Mononuclear cell (primary cell): ENCODE data around the gene VGLL4. TPM values are rescaled to one million over a fixed set of nuclear protein-coding genes. Genes with fewer than 3 reads are reported as not detected.
"Not testable (repeated sequence)": the region's sequence is repeated elsewhere in the genome, so short reads cannot be mapped to it uniquely, and the experiment has no call there.

ENCODE experiments used
- H3K27me3 ChIP-seq: 2 replicates; pipeline ENCODE4 v1.6.0; 2011; ENCODE audit warnings: low read length, control low read depth; ENCODE audit not compliant: insufficient read depth
- H3K4me1 ChIP-seq: 2 replicates; pipeline ENCODE4 v1.5.1; 2011; ENCODE audit warnings: mild to moderate bottlenecking, low read length, control low read depth; ENCODE audit not compliant: insufficient read depth
- H3K4me3 ChIP-seq: 2 replicates; pipeline ENCODE4 v1.5.1; 2011; ENCODE audit warnings: mild to moderate bottlenecking, low read length, moderate library complexity
- H3K9me3 ChIP-seq: 2 replicates; pipeline ENCODE4 v1.5.1; 2011; ENCODE audit warnings: low read depth, mild to moderate bottlenecking, control low read depth, low read length
- total RNA-seq: library from RNA; depleted of rRNA; stranded (reverse); fragments of >200 nt; gene quantifications from one replicate; pipeline ENCODE4 v1.2.3, GENCODE V29; 2012

Gene VGLL4, protein sequence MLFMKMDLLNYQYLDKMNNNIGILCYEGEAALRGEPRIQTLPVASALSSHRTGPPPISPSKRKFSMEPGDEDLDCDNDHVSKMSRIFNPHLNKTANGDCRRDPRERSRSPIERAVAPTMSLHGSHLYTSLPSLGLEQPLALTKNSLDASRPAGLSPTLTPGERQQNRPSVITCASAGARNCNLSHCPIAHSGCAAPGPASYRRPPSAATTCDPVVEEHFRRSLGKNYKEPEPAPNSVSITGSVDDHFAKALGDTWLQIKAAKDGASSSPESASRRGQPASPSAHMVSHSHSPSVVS
- total RNA-seq, result 20.5 TPM

DNA sequence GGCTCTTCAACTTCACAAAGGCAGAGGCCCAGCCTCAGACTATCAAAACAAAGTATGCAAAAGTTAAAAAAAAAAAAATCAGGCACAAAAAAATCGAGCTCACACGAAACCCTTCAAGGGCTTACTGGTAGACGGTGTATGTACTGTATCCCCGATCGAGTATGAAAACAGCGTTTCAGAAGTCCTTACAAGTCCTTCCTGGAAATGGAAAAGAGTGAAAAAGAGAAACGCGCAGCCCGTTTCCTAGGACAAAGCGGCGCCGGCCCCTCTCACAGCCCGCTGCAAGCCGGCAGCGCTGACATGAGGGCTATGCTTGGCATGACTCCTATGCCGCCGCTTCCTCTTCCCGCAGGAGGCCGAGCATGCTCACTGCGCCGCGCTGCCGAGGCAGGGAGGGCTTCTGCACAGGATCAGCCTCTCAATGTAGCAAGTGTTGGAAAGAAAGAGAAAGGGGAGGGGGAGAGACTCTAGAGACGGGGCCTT, at the start of gene VGLL4:
TSS of gene VGLL4 (minus strand) at position 311 of the 483 bp plus-strand sequence. CDS start 397 bp downstream, outside the sequence.
- H3K27me3 ChIP-seq, result no peaks in the 10 kb centered on the region
- H3K4me3 ChIP-seq, result peak within 1 kb of the TSS; percentile 93
- peaks cover 27% of the 10 kb centered on the region for H3K4me1 ChIP-seq
- H3K9me3 ChIP-seq, result no peaks in the 10 kb centered on the region

DNA sequence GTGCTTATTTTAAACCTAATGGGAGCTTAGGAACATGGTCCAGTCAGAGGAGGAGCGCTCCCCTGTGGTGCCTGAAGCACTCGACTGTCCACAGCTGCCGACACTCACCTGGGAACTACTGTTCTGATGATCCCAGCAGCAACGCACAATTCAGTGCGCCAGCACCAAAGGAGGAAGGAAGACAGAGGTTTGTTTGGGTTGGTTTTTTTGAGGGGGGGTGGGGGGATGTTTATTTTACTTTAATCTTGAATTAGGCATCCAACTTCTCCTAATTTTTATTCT, 48.8 kb upstream of the VGLL4 start:
- Histone ChIP-seq H3K9me3 (no peaks in the 10 kb centered on the region), H3K4me1 (no peaks in the 10 kb centered on the region), H3K4me3 (no peak overlapping the region), H3K27me3 (no peaks in the 10 kb centered on the region)

DNA sequence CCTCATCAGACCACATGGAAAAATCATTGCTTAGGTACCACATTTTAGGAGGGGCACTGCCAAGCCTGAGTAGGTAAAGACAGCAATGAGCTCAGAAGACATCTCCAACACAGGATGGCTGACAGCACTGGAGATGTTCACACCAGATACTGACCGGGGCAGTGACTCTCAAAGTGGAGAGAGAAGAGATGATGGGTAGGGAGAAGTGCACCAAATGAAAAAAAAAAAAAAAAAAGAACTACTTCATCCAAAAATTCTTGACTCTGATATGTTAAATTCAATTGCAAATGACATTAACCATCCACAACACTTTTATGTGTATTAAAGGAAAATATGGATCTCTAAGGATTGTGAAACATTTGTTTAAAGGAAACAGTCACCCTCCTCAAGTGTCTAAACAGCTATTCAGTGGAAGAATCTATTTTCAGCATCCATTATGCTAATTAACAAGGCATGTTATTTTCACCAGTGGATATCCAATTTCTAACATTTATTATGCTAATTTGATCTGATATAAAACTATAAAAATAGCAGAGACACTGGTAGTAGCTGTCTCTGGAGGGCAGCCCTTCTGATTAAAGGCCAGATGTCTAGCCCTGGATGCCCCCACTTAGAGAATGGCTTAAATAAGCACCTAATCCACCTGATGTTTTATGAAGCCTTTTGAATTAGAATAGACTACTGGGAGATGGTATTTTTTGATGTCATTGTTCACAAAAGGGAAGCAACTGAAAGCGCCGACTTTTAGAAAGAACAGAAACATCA, 48.2 kb upstream of the VGLL4 start:
- no peaks in the 10 kb centered on the region for H3K4me1 ChIP-seq
- no peaks in the 10 kb centered on the region for H3K27me3 ChIP-seq
- no peaks in the 10 kb centered on the region for H3K9me3 ChIP-seq
- no peak overlapping the region for H3K4me3 ChIP-seq

DNA sequence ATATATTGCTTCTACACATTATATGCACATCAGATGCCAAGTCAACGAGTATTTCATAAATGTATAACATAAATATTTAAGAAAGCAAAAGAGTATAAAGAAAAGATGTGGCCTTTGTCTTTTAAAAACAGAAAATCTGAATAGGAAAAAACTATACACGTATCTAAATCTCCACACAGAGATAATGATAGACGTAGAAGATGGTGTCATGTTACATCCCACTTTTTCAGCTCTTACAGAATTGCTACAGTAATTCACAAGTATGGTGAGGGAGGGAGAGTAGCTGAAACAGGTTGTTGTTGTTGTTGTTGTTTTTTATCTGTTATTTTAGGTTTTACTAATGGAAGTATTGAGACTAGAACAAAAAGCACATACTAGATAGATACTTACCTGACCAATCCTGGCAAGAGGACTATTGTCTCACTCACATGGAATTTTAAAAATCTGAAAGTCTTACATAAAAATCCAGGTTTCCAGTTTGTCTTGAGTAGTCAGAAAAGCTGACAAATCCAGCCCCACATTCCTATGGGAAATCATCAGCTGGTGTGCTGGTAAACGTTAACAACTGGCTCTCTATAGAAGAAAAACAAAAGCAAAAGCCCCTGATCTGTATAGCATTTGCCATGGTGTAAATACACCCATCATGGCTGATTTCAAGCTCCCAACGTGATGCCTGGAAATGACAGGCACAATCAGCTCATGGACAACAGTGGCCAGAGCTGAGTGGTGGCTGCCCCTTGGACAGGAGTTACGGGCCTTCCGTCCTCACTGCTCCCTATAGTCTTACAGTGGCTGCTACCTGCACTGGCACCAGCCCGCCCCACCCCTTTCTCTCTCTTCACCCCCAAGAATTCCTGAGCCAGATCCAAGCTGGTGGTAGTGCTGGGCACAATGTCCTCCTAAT, 47.4 kb upstream of the VGLL4 start:
- no peaks in the 10 kb centered on the region for H3K27me3 ChIP-seq
- H3K4me3 ChIP-seq, result no peak overlapping the region
- H3K9me3 ChIP-seq, result no peaks in the 10 kb centered on the region
- H3K4me1 ChIP-seq, result no peaks in the 10 kb centered on the region

DNA sequence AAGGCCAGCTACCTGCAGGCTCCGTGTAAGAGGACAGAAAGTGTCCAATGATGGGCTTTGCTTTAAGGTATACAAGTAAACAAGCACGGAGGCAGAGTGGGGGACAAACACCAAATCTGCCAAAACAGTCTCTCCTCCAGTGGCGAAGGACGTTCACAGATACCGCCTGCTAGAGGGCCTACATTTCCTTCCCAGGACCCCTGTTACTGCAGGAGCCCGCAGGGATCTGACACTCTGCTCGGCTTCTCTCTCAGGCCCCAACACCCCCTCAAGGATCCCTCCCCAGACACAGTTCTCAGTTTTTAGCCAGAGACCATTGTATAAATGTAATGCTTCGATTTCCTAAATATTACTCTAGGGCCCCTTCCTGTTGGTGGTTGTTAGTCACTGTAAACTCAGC, 46.0 kb upstream of the VGLL4 start:
- no peaks in the 10 kb centered on the region for H3K4me1 ChIP-seq
- no peak overlapping the region for H3K4me3 ChIP-seq
- H3K9me3 ChIP-seq, result no peaks in the 10 kb centered on the region
- no peaks in the 10 kb centered on the region for H3K27me3 ChIP-seq

DNA sequence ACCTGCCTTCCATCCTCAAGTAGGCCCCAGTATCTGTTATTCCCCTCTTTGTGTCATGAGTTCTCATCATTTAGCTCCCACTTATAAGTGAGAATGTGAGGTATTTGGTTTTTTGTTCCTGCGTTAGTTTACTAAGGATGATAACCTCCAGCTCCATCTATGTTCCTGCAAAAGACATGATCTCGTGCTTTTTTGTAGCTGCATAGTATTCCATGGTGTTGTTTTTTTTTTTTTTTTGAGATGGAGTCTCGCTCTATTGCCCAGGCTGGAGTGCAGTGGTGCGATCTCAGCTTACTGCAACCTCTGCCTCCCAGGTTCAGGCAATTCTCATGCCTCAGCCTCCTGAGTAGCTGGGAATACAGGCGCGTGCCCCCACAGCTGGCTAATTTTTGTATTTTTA, 41.3 kb upstream of the VGLL4 start:
- H3K9me3 ChIP-seq, H3K4me1 ChIP-seq, H3K27me3 ChIP-seq, H3K4me3 ChIP-seq: not testable (repeated sequence)

DNA sequence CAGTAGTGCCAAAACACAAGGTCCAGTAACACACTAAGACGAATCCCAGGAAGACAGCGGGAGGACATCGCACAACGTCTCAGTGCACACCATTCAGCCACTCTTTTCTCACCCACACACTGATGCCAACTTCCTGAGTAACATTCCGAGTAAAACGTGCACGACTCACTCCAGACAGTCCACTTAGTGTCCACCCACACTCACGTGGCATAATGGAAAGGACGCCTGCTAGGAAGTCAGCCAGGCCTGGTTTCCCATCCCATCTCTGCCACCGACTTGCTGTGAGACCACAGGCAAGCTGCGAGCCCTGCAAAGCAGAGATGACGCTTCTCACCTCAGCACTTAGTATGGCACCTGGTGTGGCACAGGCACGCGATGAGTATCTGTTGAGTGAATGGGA, 36.8 kb upstream of the VGLL4 start:
- H3K4me3 ChIP-seq, result no peak overlapping the region
- H3K4me1 ChIP-seq, result no peaks in the 10 kb centered on the region
- H3K27me3 ChIP-seq, result no peaks in the 10 kb centered on the region
- H3K9me3 ChIP-seq, result no peaks in the 10 kb centered on the region

DNA sequence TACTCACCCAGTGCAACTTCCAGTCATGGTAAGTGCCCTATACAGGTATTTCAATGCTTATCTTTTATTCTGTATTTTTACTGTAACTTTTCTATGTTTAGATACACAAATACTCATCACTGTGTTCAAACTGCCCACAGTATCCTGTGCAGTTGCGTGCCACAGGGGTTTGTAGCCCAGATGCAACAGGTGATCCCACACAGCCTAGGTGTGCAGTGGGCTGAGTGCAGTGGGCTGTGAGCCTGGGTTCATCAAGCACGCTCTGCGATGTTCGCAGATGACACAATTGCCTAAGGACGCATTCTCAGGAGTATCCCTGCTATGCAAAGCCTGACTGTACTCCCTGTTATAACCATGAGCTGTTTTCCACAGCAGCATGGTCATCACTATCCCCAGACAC, 36.2 kb upstream of the VGLL4 start:
- Histone ChIP-seq H3K27me3 (no peaks in the 10 kb centered on the region), H3K9me3 (no peaks in the 10 kb centered on the region), H3K4me3 (no peak overlapping the region), H3K4me1 (no peaks in the 10 kb centered on the region)

DNA sequence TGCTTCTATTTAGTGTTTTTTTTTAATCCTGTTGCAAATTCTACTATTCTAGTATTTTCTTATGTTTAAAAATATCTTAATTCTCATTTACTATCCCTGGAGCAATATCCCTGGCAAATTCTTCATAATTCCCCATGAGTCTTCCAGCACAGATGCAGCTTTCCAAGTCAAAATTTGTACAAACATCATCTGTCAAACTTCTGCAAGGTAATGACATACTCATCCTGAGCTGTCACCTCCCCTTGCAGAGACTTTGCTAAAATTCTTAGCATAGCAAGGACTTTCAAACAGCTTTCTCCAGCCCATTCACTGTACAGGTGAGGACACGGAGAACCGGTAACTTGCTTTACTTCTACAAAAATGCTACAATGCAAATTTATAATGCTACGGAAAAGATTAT, 28.6 kb upstream of the VGLL4 start:
- Histone ChIP-seq H3K4me1 (peaks cover 9% of the 10 kb centered on the region), H3K27me3 (no peaks in the 10 kb centered on the region), H3K9me3 (no peaks in the 10 kb centered on the region), H3K4me3 (no peak overlapping the region)

DNA sequence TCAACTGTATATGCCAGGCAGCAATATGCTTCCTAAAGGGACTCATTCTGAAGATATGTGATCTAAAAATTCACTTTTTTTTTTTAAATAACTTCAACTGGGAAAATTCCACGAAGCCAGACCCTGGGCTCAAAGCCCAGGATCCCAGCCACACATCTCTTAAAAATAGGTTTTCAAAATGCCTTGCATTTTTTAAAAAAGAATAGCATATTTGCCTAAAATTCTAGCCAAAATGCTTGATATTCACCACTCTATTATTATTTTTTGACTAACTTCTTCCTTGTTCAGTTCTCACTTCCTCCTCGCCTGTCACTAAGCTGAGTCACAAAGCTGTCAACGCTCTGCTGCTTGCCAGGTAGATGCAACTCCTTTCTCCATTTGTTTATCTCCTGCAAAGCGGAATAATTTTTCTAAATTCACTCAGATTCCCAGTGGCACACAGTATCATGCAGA, 28.0 kb upstream of the VGLL4 start:
- H3K4me3 ChIP-seq, result no peak overlapping the region
- peaks cover 9% of the 10 kb centered on the region for H3K4me1 ChIP-seq
- H3K27me3 ChIP-seq, result no peaks in the 10 kb centered on the region
- H3K9me3 ChIP-seq, result no peaks in the 10 kb centered on the region

DNA sequence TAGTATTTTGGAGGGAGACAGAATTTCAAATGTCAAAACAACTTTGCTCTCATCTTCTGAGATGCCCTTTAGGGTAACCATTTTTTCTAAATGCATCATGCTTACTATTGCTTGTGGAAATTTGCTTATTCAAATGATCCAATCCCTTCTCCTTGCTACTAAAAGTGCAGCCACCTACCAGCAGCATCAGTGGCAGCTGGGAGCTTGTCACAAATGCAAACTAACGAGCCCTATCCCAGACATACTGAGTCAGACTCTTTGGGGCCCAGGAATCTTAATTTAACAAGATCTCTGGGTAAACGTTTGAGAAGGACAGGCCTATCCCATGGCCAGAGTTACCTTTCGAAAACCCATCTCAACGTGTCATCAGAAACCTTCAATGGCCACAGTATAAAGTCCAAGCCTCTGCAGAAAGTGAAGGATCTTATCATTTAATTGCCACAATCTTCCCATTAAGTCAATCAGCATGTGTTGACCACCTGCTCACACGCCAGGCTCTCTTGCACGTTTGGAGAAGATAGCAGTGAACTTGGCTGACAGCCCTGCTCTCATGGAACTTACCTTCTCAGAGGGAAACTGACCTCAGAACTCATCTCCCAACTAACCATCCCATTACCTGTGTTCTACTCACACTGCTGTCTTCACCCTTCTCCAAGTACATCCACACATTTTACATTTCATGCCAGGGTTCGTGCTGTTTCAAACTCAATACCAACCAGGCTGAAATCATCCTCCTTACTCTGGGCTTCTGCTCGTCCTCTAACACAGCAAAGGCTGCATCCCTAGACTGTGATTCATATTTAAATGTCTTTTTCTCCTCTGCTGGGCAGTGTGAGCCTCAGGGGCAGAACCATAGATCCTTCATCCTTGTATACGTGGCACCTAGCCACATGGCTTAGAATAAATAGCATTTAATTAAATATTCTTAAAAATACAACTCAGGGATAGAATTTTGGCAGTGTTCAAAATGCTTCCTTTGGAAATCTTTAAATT, 24.8 kb upstream of the VGLL4 start:
- peaks cover 9% of the 10 kb centered on the region for H3K4me1 ChIP-seq
- H3K27me3 ChIP-seq, result no peaks in the 10 kb centered on the region
- no peak overlapping the region for H3K4me3 ChIP-seq
- no peaks in the 10 kb centered on the region for H3K9me3 ChIP-seq

DNA sequence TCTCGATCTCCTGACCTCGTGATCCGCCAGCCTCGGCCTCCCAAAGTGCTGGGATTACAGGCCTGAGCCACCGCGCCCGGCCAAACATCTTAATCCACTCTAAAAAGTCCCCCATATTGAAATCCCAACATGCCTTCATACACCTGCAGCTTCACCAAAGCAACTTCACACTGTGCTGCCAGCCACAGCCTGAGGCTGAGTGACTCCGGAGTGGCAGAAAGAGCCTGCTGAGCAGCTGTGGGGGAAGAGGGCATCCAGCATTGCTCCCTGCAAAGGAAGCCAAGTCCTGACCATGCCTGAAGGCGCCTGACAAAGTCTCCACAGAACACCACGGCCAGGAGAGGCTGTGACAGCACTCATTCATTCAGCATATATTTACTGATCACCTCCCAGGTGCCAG, 21.6 kb upstream of the VGLL4 start:
- Histone ChIP-seq H3K4me1 (no peaks in the 10 kb centered on the region), H3K27me3 (no peaks in the 10 kb centered on the region), H3K9me3 (no peaks in the 10 kb centered on the region), H3K4me3 (no peak overlapping the region)

DNA sequence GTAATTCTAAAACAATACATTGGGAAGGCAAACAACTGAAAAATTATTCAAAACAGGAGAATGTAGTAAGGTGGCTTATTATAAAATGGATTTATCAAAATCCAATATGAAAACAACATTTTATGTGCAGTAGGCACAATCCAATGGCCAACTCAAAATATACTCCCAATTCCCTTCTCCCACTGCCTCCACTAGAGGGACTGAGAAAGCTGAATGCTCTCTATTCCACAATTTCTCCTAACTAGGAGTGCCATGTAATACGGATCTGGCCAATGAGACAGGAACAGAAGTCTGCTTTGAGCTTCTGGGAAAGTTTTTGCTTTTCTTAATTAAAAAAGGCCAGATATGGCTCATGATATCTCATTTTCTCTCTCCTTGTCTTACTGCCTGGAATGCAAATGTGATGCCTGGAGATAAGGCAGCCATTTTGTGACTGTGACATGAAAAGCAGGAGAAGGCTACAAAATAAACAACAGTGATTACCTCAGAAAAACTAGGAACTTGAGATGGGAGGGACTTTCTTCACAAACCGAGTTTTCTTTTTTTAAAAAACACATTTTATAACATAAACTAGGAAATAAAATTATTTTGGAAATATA, 18.8 kb upstream of the VGLL4 start:
- H3K27me3 ChIP-seq, result no peaks in the 10 kb centered on the region
- no peaks in the 10 kb centered on the region for H3K4me1 ChIP-seq
- no peaks in the 10 kb centered on the region for H3K9me3 ChIP-seq
- H3K4me3 ChIP-seq, result no peak overlapping the region

DNA sequence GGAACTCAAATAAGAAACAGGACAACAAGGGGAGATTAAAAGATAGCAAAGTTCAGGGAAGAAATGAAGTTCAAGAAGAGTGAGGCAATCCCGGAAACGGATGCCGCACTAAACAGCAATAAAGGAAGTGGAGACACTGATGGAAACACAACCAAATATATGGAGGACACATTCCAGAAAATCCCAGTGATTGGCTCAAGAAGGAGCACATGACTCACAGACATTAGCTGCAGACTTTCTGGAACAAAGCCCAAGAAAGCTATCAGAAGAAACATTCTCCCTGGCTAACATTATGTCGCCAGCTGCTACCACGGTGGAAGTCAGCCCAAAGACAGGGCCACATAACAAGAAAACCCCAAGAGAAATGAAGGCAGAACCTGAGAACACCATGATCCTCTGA, 18.1 kb upstream of the VGLL4 start:
- no peaks in the 10 kb centered on the region for H3K4me1 ChIP-seq
- H3K27me3 ChIP-seq, result no peaks in the 10 kb centered on the region
- no peak overlapping the region for H3K4me3 ChIP-seq
- no peaks in the 10 kb centered on the region for H3K9me3 ChIP-seq
